ENCODE results near the gene KRTCAP3. TPM values are rescaled to one million over a fixed set of nuclear protein-coding genes. Genes with fewer than 3 reads are reported as not detected.

The KRTCAP3 gene
- total and polyA plus RNA-seq, 2 donors (not counting 3 experiments of a cell fraction or from before 2014, with no cell fraction given): 2.1 to 4.0 TPM

DNA sequence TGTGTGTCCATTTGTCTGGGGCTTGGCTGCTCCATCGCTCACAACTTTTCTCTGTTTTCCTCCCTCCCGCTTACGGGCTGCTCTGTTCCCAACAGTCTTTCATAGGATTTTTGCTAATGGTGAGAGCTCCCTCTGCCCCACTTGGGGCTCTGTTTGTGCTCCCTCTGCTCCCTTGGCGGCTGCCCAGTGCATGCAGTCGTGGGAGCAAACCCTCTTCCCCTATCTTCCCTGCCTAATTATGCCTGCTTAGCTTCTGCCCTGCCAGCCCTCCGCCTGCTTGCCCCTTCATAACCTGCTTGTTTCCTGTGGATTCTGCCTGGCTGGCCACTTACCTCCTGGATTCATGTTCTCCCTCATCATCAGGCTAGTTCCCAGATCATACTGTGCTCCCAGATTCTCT is 6.6 kb upstream of the KRTCAP3 start:
- dilution Hi-C loops (cut with MboI; ENCODE audit: extremely low pct_ligation_motif_present, low sequenced_read_pairs): no loop called here
- BruUV-seq (replicated peaks): no TSS peak
- POLR2A ChIA-PET: no interaction called here
- H3K4me2 ChIP-seq (ENCODE audit: insufficient read depth, low read length): no peak overlapping the region
- no peak overlapping the region for H3K27ac ChIP-seq (ENCODE audit: insufficient read depth, low read depth, low read length)
- DNase-seq (ENCODE audit: low read depth, low spot score) (no peak), FAIRE-seq (no peak)
- no peak overlapping the region for H2AFZ ChIP-seq (ENCODE audit: low read depth, low read length)
- H3K79me2 ChIP-seq (ENCODE audit: control insufficient read depth, insufficient read depth, low read length): peaks cover 23% of the 10 kb centered on the region
- H3K9ac ChIP-seq (replicated peaks; ENCODE audit: extremely low read depth, insufficient read depth, low read length): no peak overlapping the region
- CTCF ChIA-PET: interaction anchor here (0.9 kb wide), 1 partner anchor 248 kb away, joined by 3 read pairs; no protein-coding TSS in a partner anchor
- no peaks in the 10 kb centered on the region for H3K9me3 ChIP-seq (replicated peaks; ENCODE audit: control insufficient read depth, insufficient read depth, low read length)
- H3K4me3 ChIP-seq (replicated peaks in 1 of 3; ENCODE audit: insufficient read depth in 1 of 3, low read depth in 1 of 3, low read length in 3 of 3): no peak overlapping the region
- H3K4me1 ChIP-seq (ENCODE audit: control insufficient read depth, extremely low read depth, insufficient read depth, low read length): peaks cover 10% of the 10 kb centered on the region
- H4K20me1 ChIP-seq (replicated peaks; ENCODE audit: control insufficient read depth, extremely low read depth, insufficient read depth, low read length): no peaks in the 10 kb centered on the region
- TF ChIP-seq GATA2 (IDR thresholded peaks at IDR 0.05; ENCODE audit: insufficient read depth, insufficient read length, low read depth, low read length) (no peak), POLR2A (IDR thresholded peaks at IDR 0.05; ENCODE audit: low read depth, low read length) (no peak), MYC (IDR thresholded peaks at IDR 0.05; ENCODE audit: low read depth, low read length) (no peak), JUN (IDR thresholded peaks at IDR 0.05; ENCODE audit: borderline replicate concordance, insufficient read depth, insufficient read length, low read depth) (no peak), EZH2 (IDR thresholded peaks at IDR 0.05; ENCODE audit: borderline replicate concordance, low read depth, low read length, severe bottlenecking) (no peak), POLR2AphosphoS5 (IDR thresholded peaks at IDR 0.05; ENCODE audit: insufficient read depth, low read depth, low read length) (no peak), FOS (IDR thresholded peaks at IDR 0.05; ENCODE audit: borderline replicate concordance, insufficient read depth, low read length) (no peak)
- TF ChIP-seq, protein P1, sequence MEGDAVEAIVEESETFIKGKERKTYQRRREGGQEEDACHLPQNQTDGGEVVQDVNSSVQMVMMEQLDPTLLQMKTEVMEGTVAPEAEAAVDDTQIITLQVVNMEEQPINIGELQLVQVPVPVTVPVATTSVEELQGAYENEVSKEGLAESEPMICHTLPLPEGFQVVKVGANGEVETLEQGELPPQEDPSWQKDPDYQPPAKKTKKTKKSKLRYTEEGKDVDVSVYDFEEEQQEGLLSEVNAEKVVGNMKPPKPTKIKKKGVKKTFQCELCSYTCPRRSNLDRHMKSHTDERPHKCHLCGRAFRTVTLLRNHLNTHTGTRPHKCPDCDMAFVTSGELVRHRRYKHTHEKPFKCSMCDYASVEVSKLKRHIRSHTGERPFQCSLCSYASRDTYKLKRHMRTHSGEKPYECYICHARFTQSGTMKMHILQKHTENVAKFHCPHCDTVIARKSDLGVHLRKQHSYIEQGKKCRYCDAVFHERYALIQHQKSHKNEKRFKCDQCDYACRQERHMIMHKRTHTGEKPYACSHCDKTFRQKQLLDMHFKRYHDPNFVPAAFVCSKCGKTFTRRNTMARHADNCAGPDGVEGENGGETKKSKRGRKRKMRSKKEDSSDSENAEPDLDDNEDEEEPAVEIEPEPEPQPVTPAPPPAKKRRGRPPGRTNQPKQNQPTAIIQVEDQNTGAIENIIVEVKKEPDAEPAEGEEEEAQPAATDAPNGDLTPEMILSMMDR (IDR thresholded peaks at IDR 0.05; ENCODE audit: extremely low read depth in 1 of 2, insufficient read depth in 1 of 2, low read depth in 1 of 2, low read length in 2 of 2): no peak
- TF ChIP-seq, protein P2, sequence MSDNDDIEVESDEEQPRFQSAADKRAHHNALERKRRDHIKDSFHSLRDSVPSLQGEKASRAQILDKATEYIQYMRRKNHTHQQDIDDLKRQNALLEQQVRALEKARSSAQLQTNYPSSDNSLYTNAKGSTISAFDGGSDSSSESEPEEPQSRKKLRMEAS (IDR thresholded peaks at IDR 0.05; ENCODE audit: insufficient read depth, insufficient read length): no peak
- peaks cover 29 to 44% of the 10 kb centered on the region in 2 experiments for H3K36me3 ChIP-seq (ENCODE audit: control insufficient read depth in 2 of 2, extremely low read depth in 1 of 2, insufficient read depth in 2 of 2, low read length in 2 of 2)
- no peaks in the 10 kb centered on the region for H3K27me3 ChIP-seq (ENCODE audit: control insufficient read depth in 2 of 2, insufficient read depth in 2 of 2, low read length in 2 of 2)
- H3K9me1 ChIP-seq (replicated peaks; ENCODE audit: control insufficient read depth, extremely low read depth, insufficient read depth, low read length): no peaks in the 10 kb centered on the region
- intact Hi-C loops (cut with micrococcal nuclease): no loop called here
